Fibroblast of lung (primary cell): Measurements from ENCODE around the gene GABRD. TPM values are rescaled to one million over a fixed set of nuclear protein-coding genes. Genes with fewer than 3 reads are reported as not detected.

Source experiments
- DNase-seq, 2 donors: peaks; one replicate each; pipeline versions ENCODE4 v3.0.0 to v3.0.0-alpha.2; 2010; ENCODE audit warnings: low read depth in 2 of 2
- H2AFZ ChIP-seq: 2 replicates; pipeline ENCODE4 v1.5.1; 2012; ENCODE audit warnings: low read length, control low read depth, inconsistent platforms
- H3K27ac ChIP-seq: 2 replicates; pipeline ENCODE4 v1.5.1; 2011; ENCODE audit warnings: low read length, control low read depth; ENCODE audit not compliant: insufficient read depth
- H3K27me3 ChIP-seq: 2 replicates; pipeline ENCODE4 v1.5.1; 2011; ENCODE audit warnings: mild to moderate bottlenecking, low read length; ENCODE audit not compliant: control insufficient read depth, insufficient read depth
- H3K36me3 ChIP-seq: 2 replicates; pipeline ENCODE4 v1.5.1; 2011; ENCODE audit warnings: low read length; ENCODE audit not compliant: control insufficient read depth, insufficient read depth
- H3K4me1 ChIP-seq: 2 replicates; pipeline ENCODE4 v1.5.1; 2011; ENCODE audit warnings: low read length; ENCODE audit not compliant: control insufficient read depth, insufficient read depth; ENCODE audit errors: extremely low read depth
- H3K4me2 ChIP-seq: 2 replicates; pipeline ENCODE4 v1.5.1; 2011; ENCODE audit warnings: low read length, control low read depth; ENCODE audit not compliant: insufficient read depth; ENCODE audit errors: extremely low read depth
- H3K4me3 ChIP-seq, 4 experiments: fragments of 200-600 bp in 1 of 4; sonication (generic) in 1 of 4; replicated peaks in 1 of 4; 2 replicates each; pipeline ENCODE4 v1.5.1; 2011 to 2016; ENCODE audit warnings: low read length in 4 of 4, low read depth in 3 of 4, mild to moderate bottlenecking in 3 of 4, control low read depth in 2 of 4, inconsistent platforms in 1 of 4, mixed read lengths in 1 of 4; ENCODE audit not compliant: insufficient read depth in 1 of 4; ENCODE audit errors: control extremely low read depth in 1 of 4
- H3K79me2 ChIP-seq: 2 replicates; pipeline ENCODE4 v1.5.1; 2012; ENCODE audit warnings: mild to moderate bottlenecking, low read length, inconsistent platforms; ENCODE audit not compliant: control insufficient read depth, insufficient read depth
- H3K9ac ChIP-seq: 2 replicates; pipeline ENCODE4 v1.5.1; 2011; ENCODE audit warnings: mild to moderate bottlenecking, low read length, control low read depth; ENCODE audit not compliant: insufficient read depth
- H3K9me3 ChIP-seq: 2 replicates; pipeline ENCODE4 v1.5.1; 2012; ENCODE audit warnings: low read depth, low read length; ENCODE audit not compliant: control insufficient read depth, insufficient read depth
- H4K20me1 ChIP-seq: 2 replicates; pipeline ENCODE4 v1.5.1; 2011; ENCODE audit warnings: low read length; ENCODE audit not compliant: control insufficient read depth, insufficient read depth; ENCODE audit errors: extremely low read depth
- EZH2 ChIP-seq: IDR thresholded peaks from 2 replicates; pipeline ENCODE4 v1.5.1; 2012; ENCODE audit warnings: low read length, control low read depth, mild to moderate bottlenecking; ENCODE audit errors: missing control alignments
- polyA plus RNA-seq, 2 donors: library from polyadenylated mRNA; depleted of rRNA in 1 of 2; stranded (reverse) in 1 of 2; unstranded in 1 of 2; fragments of >200 nt; gene quantifications; 2 replicates each; pipeline ENCODE4 v1.2.1, GENCODE V29; 2011 to 2012; ENCODE audit warnings: missing spikeins in 1 of 2
- total RNA-seq: library from RNA; depleted of rRNA; stranded (reverse); fragments of >200 nt; gene quantifications from 2 replicates; pipeline ENCODE4 v1.2.1, GENCODE V29; 2014
- TF ChIP-seq, protein P1 (sequence below), 2 donors: IDR thresholded peaks in 1 of 2; conservative IDR thresholded peaks in 1 of 2; 1 replicate in 1 of 2; 2 replicates in 1 of 2; pipeline ENCODE4 v1.5.1; 2011 to 2012; ENCODE audit warnings: low read length in 2 of 2, control low read depth in 1 of 2, inconsistent platforms in 1 of 2, low read depth in 1 of 2, mild to moderate bottlenecking in 1 of 2

Gene GABRD
- total and polyA plus RNA-seq, 2 donors (not counting 1 experiment from before 2014, with no cell fraction given) = not detected

DNA sequence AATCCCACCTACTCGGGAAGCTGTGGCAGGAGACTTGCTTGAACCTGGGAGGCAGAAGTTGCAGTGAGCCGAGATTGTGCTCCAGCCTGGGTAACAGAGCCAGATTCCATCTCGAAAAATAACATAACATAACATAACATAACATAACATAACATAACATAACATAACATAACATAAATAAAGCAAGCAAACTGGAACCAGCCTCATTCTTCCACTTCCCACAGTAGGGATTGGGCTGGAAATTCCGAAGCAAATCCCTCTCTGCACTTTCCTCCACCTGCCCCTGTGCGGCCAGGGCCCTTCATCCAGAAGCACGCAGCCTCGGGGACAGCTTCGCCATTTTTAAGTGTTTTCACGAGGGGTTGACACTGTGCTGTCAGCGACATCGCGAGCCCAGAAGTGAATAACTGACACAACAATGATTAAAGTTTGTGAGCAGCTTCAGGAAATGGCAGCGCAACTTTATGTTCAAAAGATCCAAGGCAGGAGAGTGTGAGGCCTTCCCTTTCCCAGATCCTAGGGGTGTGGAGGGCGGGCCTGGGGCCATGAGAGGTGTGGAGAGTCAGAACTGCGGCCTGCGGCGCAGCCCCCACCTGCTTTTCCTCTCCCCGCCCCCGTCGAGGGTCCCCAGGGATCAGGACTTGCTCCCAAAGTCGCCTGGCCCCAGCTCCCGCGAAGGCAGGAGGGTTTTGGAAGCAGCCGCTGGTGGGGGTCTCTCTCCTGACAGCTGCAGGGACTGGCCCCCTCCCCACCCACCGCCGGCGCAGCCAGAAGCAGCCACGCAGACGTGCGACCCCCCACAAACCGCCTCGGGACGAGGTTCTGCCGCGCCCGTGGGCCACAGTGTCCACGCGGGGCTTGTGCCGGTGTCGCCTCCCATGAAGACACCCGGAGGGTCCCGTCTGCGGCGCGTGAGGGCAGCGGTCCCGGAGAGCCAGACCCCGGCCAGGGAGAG is 651 bp upstream of the GABRD start:
- no peak overlapping the region for H2AFZ ChIP-seq
- no peaks in the 10 kb centered on the region for H3K4me1 ChIP-seq
- no peak for DNase-seq
- H3K27ac ChIP-seq = no peak overlapping the region
- no peaks in the 10 kb centered on the region for H3K9me3 ChIP-seq
- no peaks in the 10 kb centered on the region for H4K20me1 ChIP-seq
- no peak overlapping the region for H3K9ac ChIP-seq
- no peaks in the 10 kb centered on the region for H3K79me2 ChIP-seq
- peak; percentile 29 for TF ChIP-seq EZH2
- TF ChIP-seq, protein P1, sequence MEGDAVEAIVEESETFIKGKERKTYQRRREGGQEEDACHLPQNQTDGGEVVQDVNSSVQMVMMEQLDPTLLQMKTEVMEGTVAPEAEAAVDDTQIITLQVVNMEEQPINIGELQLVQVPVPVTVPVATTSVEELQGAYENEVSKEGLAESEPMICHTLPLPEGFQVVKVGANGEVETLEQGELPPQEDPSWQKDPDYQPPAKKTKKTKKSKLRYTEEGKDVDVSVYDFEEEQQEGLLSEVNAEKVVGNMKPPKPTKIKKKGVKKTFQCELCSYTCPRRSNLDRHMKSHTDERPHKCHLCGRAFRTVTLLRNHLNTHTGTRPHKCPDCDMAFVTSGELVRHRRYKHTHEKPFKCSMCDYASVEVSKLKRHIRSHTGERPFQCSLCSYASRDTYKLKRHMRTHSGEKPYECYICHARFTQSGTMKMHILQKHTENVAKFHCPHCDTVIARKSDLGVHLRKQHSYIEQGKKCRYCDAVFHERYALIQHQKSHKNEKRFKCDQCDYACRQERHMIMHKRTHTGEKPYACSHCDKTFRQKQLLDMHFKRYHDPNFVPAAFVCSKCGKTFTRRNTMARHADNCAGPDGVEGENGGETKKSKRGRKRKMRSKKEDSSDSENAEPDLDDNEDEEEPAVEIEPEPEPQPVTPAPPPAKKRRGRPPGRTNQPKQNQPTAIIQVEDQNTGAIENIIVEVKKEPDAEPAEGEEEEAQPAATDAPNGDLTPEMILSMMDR (conservative IDR thresholded peaks at IDR 0.05 in 1 of 2, IDR thresholded peaks at IDR 0.05 in 1 of 2; ENCODE audit: low read depth in 1 of 2, low read length in 2 of 2) = no peak
- peaks cover 28% of the 10 kb centered on the region for H3K27me3 ChIP-seq
- H3K4me2 ChIP-seq = no peak overlapping the region
- no peaks in the 10 kb centered on the region for H3K36me3 ChIP-seq
- no peak overlapping the region for H3K4me3 ChIP-seq

DNA sequence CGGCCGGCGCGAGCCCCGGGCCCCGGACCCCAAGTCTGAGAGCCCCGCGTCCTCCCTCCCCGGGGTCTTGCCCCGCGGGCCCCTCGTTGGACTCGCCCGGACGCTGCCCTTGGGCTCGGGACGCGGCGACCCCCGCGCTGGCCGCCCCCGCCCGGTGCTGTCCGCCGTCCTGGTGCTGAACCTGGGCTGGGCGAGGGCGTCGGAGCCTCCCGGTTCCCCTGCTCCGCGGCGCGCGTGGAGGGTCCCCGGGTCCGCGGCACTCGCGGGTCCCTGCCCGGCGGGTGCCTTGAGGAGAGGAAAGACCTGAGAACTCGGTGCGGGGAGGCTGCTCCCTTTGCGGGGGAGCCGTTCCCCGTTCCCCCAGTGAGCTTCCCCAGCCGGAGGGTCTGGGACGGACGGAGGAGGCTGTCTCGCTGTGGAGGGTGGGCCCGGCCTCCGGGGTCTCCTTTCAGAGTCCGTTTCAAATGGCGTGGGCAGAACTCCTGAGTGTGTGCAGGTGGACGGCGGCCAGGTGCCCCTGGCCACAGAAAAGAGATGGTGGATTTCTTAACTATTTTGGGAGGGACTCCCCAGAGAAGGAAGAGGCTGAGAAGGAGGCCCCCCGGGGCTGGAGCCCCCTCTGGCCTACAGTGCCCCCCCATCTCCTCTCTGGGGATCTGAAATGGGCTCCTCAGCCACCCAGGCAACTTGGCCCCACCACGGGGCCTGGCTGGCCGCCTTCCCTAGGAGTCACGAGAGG is 595 bp downstream of the GABRD start:
- peaks cover 33% of the 10 kb centered on the region for H3K27me3 ChIP-seq
- no peak overlapping the region for H3K4me2 ChIP-seq
- H3K9ac ChIP-seq = no peak overlapping the region
- H3K4me3 ChIP-seq = no peak overlapping the region
- H4K20me1 ChIP-seq = no peaks in the 10 kb centered on the region
- no peaks in the 10 kb centered on the region for H3K4me1 ChIP-seq
- DNase-seq = no peak
- no peaks in the 10 kb centered on the region for H3K36me3 ChIP-seq
- peak; percentile 78 for TF ChIP-seq EZH2
- TF ChIP-seq, protein P1 (conservative IDR thresholded peaks at IDR 0.05 in 1 of 2, IDR thresholded peaks at IDR 0.05 in 1 of 2; ENCODE audit: low read depth in 1 of 2, low read length in 2 of 2) = no peak
- H3K79me2 ChIP-seq = no peaks in the 10 kb centered on the region
- no peaks in the 10 kb centered on the region for H3K9me3 ChIP-seq
- H3K27ac ChIP-seq = no peak overlapping the region
- H2AFZ ChIP-seq = no peak overlapping the region

DNA sequence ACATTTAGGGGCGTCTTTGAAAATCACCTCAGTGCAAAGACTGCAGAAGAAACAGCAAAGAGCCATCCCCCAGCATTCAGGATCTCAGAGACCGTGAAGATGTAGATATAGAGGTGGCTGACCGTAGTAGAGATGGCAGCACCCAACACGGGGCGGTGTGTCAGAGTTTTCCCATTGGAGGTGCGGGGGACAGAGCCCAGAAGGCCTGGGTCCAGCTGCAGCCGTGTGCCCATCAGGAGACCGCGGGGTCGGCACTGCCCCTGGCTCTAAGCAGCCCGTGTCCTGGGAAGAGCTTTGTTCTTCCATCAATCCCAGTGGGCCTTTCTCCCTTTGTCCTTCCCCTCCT is 1.1 kb downstream of the GABRD start:
- Histone ChIP-seq H3K36me3 (no peaks in the 10 kb centered on the region), H3K4me3 (no peak overlapping the region), H3K4me1 (no peaks in the 10 kb centered on the region), H4K20me1 (no peaks in the 10 kb centered on the region), H2AFZ (no peak overlapping the region), H3K9ac (no peak overlapping the region), H3K27me3 (peaks cover 34% of the 10 kb centered on the region), H3K4me2 (no peak overlapping the region), H3K27ac (no peak overlapping the region), H3K79me2 (no peaks in the 10 kb centered on the region), H3K9me3 (no peaks in the 10 kb centered on the region)
- no peak for DNase-seq
- no peak for TF ChIP-seq EZH2
- TF ChIP-seq, protein P1 (conservative IDR thresholded peaks at IDR 0.05 in 1 of 2, IDR thresholded peaks at IDR 0.05 in 1 of 2; ENCODE audit: low read depth in 1 of 2, low read length in 2 of 2) = no peak
